ENCODE results near the gene UBE2N.

Gene UBE2N

DNA sequence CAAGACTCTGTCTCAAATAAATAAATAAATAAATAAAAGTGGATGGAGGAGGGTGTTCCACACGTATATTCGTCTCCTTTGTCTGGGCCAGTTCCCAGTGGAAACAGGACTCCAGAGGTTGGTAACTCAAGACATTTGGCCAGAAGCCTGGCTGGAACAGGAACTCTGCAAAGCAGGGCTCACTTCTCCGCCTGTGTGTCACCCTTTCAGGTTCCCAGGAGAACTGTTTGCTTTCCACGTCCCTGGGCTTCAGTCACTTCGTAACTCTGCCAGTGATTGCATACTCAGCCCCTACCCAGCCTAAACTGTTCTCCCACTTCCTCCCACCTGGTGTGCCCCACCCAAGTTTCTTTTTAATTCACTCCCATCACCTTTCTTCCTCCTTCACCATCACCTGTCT lies 7.0 kb upstream of the UBE2N start:
- DNase-seq (ENCODE audit: low spot score) (no peak), ATAC-seq (ENCODE audit: low read depth) (no peak)
- Histone ChIP-seq H3K27me3 (ENCODE audit: insufficient read depth, poor library complexity, severe bottlenecking) (no peaks in the 10 kb centered on the region), H3K4me3 (ENCODE audit: severe bottlenecking) (no peak overlapping the region), H3K9me3 (ENCODE audit: severe bottlenecking) (no peaks in the 10 kb centered on the region), H3K4me1 (ENCODE audit: insufficient read depth, poor library complexity, severe bottlenecking) (peaks cover 4% of the 10 kb centered on the region), H3K27ac (ENCODE audit: poor library complexity, severe bottlenecking) (no peak overlapping the region), H3K36me3 (ENCODE audit: low read depth) (no peaks in the 10 kb centered on the region)
- TF ChIP-seq, protein P1, sequence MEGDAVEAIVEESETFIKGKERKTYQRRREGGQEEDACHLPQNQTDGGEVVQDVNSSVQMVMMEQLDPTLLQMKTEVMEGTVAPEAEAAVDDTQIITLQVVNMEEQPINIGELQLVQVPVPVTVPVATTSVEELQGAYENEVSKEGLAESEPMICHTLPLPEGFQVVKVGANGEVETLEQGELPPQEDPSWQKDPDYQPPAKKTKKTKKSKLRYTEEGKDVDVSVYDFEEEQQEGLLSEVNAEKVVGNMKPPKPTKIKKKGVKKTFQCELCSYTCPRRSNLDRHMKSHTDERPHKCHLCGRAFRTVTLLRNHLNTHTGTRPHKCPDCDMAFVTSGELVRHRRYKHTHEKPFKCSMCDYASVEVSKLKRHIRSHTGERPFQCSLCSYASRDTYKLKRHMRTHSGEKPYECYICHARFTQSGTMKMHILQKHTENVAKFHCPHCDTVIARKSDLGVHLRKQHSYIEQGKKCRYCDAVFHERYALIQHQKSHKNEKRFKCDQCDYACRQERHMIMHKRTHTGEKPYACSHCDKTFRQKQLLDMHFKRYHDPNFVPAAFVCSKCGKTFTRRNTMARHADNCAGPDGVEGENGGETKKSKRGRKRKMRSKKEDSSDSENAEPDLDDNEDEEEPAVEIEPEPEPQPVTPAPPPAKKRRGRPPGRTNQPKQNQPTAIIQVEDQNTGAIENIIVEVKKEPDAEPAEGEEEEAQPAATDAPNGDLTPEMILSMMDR (IDR thresholded peaks at IDR 0.05; ENCODE audit: poor library complexity, severe bottlenecking): no peak

DNA sequence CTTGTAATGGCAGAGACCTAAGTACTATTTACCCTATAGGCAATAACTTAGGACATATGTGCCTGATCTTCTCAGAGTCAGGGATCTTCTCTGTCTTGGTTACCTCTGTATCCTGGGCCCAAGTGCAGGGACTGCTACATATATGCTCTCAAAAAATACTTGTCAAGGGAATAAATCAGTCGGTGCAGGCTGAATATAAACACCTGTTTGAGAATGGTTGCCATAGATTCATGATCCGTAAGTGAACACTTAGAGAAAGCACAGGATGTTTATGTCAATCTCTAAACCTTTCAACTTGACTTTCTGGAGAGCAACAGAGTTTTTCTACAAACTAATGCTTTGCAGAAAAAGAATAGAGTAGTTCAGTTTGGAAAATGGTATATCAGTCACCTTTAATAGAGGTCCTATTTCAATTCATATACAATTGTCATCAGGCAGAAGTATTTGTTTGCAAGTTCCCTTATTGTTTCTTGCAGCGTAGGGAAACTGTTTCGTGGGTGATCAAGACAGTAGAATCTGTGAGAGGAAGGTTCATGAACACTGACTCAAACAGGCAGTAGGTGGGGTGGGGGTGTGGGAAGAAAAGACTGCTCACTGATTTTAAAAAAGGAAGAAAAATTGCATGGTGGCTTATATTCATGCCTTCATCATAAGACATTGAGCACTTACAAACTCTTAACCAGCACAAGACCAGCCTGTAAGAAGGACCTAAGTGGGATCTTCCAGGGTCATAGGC lies 6.0 kb upstream of the UBE2N start:
- DNase-seq (ENCODE audit: low spot score) (no peak), ATAC-seq (ENCODE audit: low read depth) (no peak)
- Histone ChIP-seq H3K27me3 (ENCODE audit: insufficient read depth, poor library complexity, severe bottlenecking) (no peaks in the 10 kb centered on the region), H3K27ac (ENCODE audit: poor library complexity, severe bottlenecking) (no peak overlapping the region), H3K36me3 (ENCODE audit: low read depth) (no peaks in the 10 kb centered on the region), H3K4me3 (ENCODE audit: severe bottlenecking) (no peak overlapping the region), H3K9me3 (ENCODE audit: severe bottlenecking) (no peaks in the 10 kb centered on the region), H3K4me1 (ENCODE audit: insufficient read depth, poor library complexity, severe bottlenecking) (peaks cover 9% of the 10 kb centered on the region)
- TF ChIP-seq, protein P1 (IDR thresholded peaks at IDR 0.05; ENCODE audit: poor library complexity, severe bottlenecking): no peak

DNA sequence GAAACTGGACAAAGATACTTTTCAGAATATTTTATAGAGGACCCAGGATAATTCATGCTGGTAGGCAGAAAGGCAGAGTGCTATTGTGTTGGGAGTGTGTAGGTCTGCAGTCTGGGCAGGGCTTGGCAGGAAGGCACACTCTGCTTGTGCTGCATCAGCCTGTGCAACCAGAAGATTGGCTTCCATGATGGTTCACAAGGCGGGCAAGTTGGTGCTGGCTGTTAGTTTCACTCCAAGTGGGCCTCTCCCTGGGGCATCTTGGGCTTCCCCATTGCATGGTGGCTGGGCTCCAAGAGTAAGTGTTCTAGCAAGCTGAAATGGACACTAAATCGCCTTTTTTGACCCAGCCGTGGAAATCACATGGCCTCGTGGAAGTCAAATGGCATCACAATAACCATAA lies 1.8 kb upstream of the UBE2N start:
- Histone ChIP-seq H3K36me3 (ENCODE audit: low read depth) (no peaks in the 10 kb centered on the region), H3K27me3 (ENCODE audit: insufficient read depth, poor library complexity, severe bottlenecking) (no peaks in the 10 kb centered on the region), H3K4me1 (ENCODE audit: insufficient read depth, poor library complexity, severe bottlenecking) (peaks cover 14% of the 10 kb centered on the region), H3K27ac (ENCODE audit: poor library complexity, severe bottlenecking) (no peak overlapping the region), H3K9me3 (ENCODE audit: severe bottlenecking) (no peaks in the 10 kb centered on the region), H3K4me3 (ENCODE audit: severe bottlenecking) (no peak overlapping the region)
- ATAC-seq (ENCODE audit: low read depth) (no peak), DNase-seq (ENCODE audit: low spot score) (no peak)
- TF ChIP-seq, protein P1 (IDR thresholded peaks at IDR 0.05; ENCODE audit: poor library complexity, severe bottlenecking): no peak

DNA sequence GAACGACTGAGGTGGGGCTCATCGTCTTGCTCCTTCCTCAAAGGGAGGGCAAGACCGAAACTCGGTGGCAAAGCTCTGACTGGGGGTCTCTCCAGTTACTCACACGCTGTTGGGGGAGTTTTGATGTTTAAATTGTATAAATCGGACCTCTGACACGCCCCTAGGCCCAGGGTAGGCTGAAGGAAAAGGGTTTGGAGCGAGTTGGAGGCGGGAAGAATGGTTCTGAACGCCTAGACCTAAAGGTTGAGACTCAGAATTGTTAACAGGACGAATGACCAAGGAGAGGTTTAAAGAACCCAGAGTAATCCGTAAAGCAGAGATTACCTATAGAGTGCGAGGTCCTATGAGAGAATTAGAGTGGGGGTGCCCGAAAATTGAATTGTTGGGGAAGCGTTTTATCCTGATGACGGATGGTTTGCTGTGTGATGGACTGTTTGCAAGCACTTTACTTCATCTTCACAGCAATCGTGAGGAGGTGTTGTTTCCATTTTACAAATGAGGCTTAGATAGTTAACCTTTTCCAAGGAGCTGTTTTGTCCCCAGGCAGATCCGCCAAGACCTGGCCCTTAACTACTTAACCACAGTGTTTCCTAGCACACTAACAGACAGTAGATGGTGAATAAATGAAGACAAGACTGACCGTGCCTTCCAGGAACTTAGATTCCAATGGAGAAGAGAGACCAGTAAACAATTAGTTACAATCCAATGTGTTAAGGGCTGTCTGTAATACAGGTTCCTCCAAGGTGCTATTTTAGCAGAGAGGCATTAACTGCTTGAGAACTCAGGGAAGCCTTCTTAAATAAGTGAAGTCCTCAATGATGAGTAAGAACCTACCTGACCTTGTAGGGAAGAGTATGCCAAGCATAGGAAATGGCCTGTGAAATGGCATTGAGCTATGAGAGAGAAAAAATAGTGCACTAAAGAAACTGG lies 929 bp upstream of the UBE2N start:
- Histone ChIP-seq H3K4me3 (ENCODE audit: severe bottlenecking) (peak overlapping the region; percentile 82), H3K9me3 (ENCODE audit: severe bottlenecking) (no peaks in the 10 kb centered on the region), H3K36me3 (ENCODE audit: low read depth) (no peaks in the 10 kb centered on the region), H3K4me1 (ENCODE audit: insufficient read depth, poor library complexity, severe bottlenecking) (peaks cover 14% of the 10 kb centered on the region), H3K27ac (ENCODE audit: poor library complexity, severe bottlenecking) (peak overlapping the region; percentile 78), H3K27me3 (ENCODE audit: insufficient read depth, poor library complexity, severe bottlenecking) (no peaks in the 10 kb centered on the region)
- TF ChIP-seq, protein P1 (IDR thresholded peaks at IDR 0.05; ENCODE audit: poor library complexity, severe bottlenecking): no peak
- peak; percentile 7; the same call in 1 of the 3 replicates for ATAC-seq (ENCODE audit: low read depth)
- DNase-seq (ENCODE audit: low spot score): no peak

Measured in RWPE2 (cell line).